Esophagus muscularis mucosa (tissue), 3 donors: ENCODE measurements around the gene POP7.

Experiments used
- CTCF ChIP-seq, 3 experiments: fragments of 200-600 bp in 2 of 3; fragments of 450-650 bp in 1 of 3; sonication (generic) in 2 of 3; IDR thresholded peaks; one replicate each; pipeline ENCODE4 v1.5.1; 2017 to 2019; ENCODE audit warnings: antibody characterized with exemption in 3 of 3, mild to moderate bottlenecking in 2 of 3, moderate library complexity in 1 of 3
- POLR2A ChIP-seq: fragments of 450-650 bp; IDR thresholded peaks from one replicate; pipeline ENCODE4 v1.6.1; 2017; ENCODE audit warnings: antibody characterized with exemption, moderate library complexity, mild to moderate bottlenecking, low read depth
- POLR2AphosphoS5 ChIP-seq, 2 donors: sonication (generic); formaldehyde crosslinking; IDR thresholded peaks; one replicate each; pipeline ENCODE4 v1.6.1; 2017; ENCODE audit warnings: antibody characterized with exemption in 2 of 2

- TF ChIP-seq CTCF (IDR thresholded peaks at IDR 0.05) (no peak), POLR2A (no peak), POLR2AphosphoS5 (IDR thresholded peaks at IDR 0.05) (no peak)
Observed at GRCh38 chr7:100682991-100683658, 22.8 kb upstream of the POP7 start.
